Neuronal stem cell (in vitro differentiated cells): Measurements from ENCODE around the gene PFKL.

Experiments
- DNase-seq: peaks from one replicate; pipeline ENCODE4 v3.0.0-alpha.2; 2013; ENCODE audit warnings: low spot score
- H2AFZ ChIP-seq: one replicate; pipeline ENCODE4 v1.6.1; 2013; ENCODE audit warnings: mild to moderate bottlenecking, low read length, inconsistent platforms
- H2AK5ac ChIP-seq: 2 replicates; pipeline ENCODE4 v1.6.1; 2013; ENCODE audit warnings: low read depth, mild to moderate bottlenecking, inconsistent platforms, low read length, moderate library complexity, mixed read lengths
- H2BK120ac ChIP-seq: 2 replicates; pipeline ENCODE4 v1.6.1; 2013; ENCODE audit warnings: low read depth, mild to moderate bottlenecking, inconsistent platforms, low read length, moderate library complexity, mixed read lengths
- H2BK12ac ChIP-seq: one replicate; pipeline ENCODE4 v1.6.1; 2013; ENCODE audit warnings: low read length, inconsistent platforms
- H2BK15ac ChIP-seq: 2 replicates; pipeline ENCODE4 v1.6.1; 2013; ENCODE audit warnings: mild to moderate bottlenecking, low read length, inconsistent platforms, mixed read lengths
- H2BK5ac ChIP-seq: one replicate; pipeline ENCODE4 v1.6.1; 2013; ENCODE audit warnings: inconsistent platforms, mild to moderate bottlenecking, low read length, moderate library complexity
- H3K14ac ChIP-seq: one replicate; pipeline ENCODE4 v1.6.1; 2013; ENCODE audit warnings: low read length, inconsistent platforms
- H3K18ac ChIP-seq: 2 replicates; pipeline ENCODE4 v1.6.1; 2013; ENCODE audit warnings: low read length, inconsistent platforms
- H3K23ac ChIP-seq: 2 replicates; pipeline ENCODE4 v1.6.1; 2013; ENCODE audit warnings: low read depth, mild to moderate bottlenecking, mixed read lengths, low read length, inconsistent platforms; ENCODE audit not compliant: poor library complexity
- H3K27ac ChIP-seq: replicated peaks from 3 replicates; pipeline ENCODE4 v1.5.1; 2013; ENCODE audit warnings: low read length, inconsistent platforms
- H3K27me3 ChIP-seq, 3 experiments: 2 replicates each; pipeline ENCODE4 v1.6.1; 2013; ENCODE audit warnings: low read length in 3 of 3, mild to moderate bottlenecking in 2 of 3, inconsistent platforms in 1 of 3, low read depth in 1 of 3, mixed read lengths in 1 of 3, moderate library complexity in 1 of 3; ENCODE audit not compliant: control insufficient read depth in 3 of 3, insufficient read depth in 3 of 3
- H3K36me3 ChIP-seq, 2 donors: replicated peaks in 1 of 2; 2 replicates each; pipeline ENCODE4 v1.6.1; 2013; ENCODE audit warnings: low read length in 2 of 2; ENCODE audit not compliant: control insufficient read depth in 2 of 2, insufficient read depth in 2 of 2
- H3K4ac ChIP-seq: 2 replicates; pipeline ENCODE4 v1.6.1; 2013; ENCODE audit warnings: inconsistent platforms, mild to moderate bottlenecking, low read length, moderate library complexity
- H3K4me1 ChIP-seq, 2 donors: 1 replicate in 1 of 2; 2 replicates in 1 of 2; pipeline ENCODE4 v1.6.1; 2013; ENCODE audit warnings: low read length in 2 of 2, low read depth in 1 of 2; ENCODE audit not compliant: control insufficient read depth in 2 of 2, insufficient read depth in 1 of 2
- H3K4me2 ChIP-seq: one replicate; pipeline ENCODE4 v1.6.1; 2013; ENCODE audit warnings: mild to moderate bottlenecking, low read length, inconsistent platforms; ENCODE audit not compliant: insufficient read depth, poor library complexity, severe bottlenecking
- H3K4me3 ChIP-seq, 2 donors: 2 replicates each; pipeline ENCODE4 v1.5.1; 2013; ENCODE audit warnings: low read length in 2 of 2, mild to moderate bottlenecking in 2 of 2, inconsistent platforms in 1 of 2, moderate library complexity in 1 of 2
- H3K79me1 ChIP-seq: one replicate; pipeline ENCODE4 v1.6.1; 2013; ENCODE audit warnings: low read depth, mild to moderate bottlenecking, inconsistent platforms, low read length, moderate library complexity
- H3K9ac ChIP-seq: one replicate; pipeline ENCODE4 v1.6.1; 2013; ENCODE audit warnings: mild to moderate bottlenecking, low read depth, low read length, inconsistent platforms; ENCODE audit not compliant: poor library complexity
- H3K9me3 ChIP-seq, 2 donors: replicated peaks in 1 of 2; 2 replicates each; pipeline versions ENCODE3 to v1.6.1; 2013; ENCODE audit warnings: low read length in 2 of 2, mild to moderate bottlenecking in 2 of 2, inconsistent platforms in 1 of 2, low read depth in 1 of 2, mixed read lengths in 1 of 2, moderate library complexity in 1 of 2; ENCODE audit not compliant: control insufficient read depth in 2 of 2, insufficient read depth in 1 of 2
- H4K8ac ChIP-seq: one replicate; pipeline ENCODE4 v1.6.1; 2013; ENCODE audit warnings: low read depth, mild to moderate bottlenecking, inconsistent platforms, low read length, moderate library complexity
- H4K91ac ChIP-seq: one replicate; pipeline ENCODE4 v1.6.1; 2013; ENCODE audit warnings: low read length, low read depth, mild to moderate bottlenecking, inconsistent platforms; ENCODE audit not compliant: poor library complexity
- WGBS, 2 donors: extraction: QIAGEN DNeasy Blood & Tissue Kit; methylation state at CpG; one replicate each; pipeline ENCODE4 v1.1.7; 2013; ENCODE audit warnings: missing lambda C conversion rate in 2 of 2, mixed read lengths in 1 of 2; ENCODE audit not compliant: insufficient read length in 2 of 2, insufficient replicate concordance in 1 of 2; ENCODE audit errors: extremely low coverage in 2 of 2; 5-methylcytosine and 5-hydroxymethylcytosine counted together

Gene PFKL

GRCh38 chr21:44370786-44371410, 71.0 kb downstream of the PFKL start:
- no peak overlapping the region for H3K4ac ChIP-seq
- H3K27ac ChIP-seq: no peak overlapping the region
- H3K36me3 ChIP-seq: no peaks in the 10 kb centered on the region
- no CpG with 5 or more reads among the region's 37 CpGs for WGBS, 2 donors
- no peak overlapping the region for H2BK5ac ChIP-seq
- DNase-seq: no peak
- peaks cover 0 to 5% of the 10 kb centered on the region in 2 donors for H3K9me3 ChIP-seq
- no peak overlapping the region for H3K4me2 ChIP-seq
- H2BK15ac ChIP-seq: no peak overlapping the region
- peaks cover 0 to 5% of the 10 kb centered on the region in 2 donors for H3K4me1 ChIP-seq
- no peak overlapping the region for H4K8ac ChIP-seq
- H2BK12ac ChIP-seq: no peak overlapping the region
- H2BK120ac ChIP-seq: no peak overlapping the region
- no peak overlapping the region for H3K4me3 ChIP-seq
- no peak overlapping the region for H3K14ac ChIP-seq
- peak overlapping the region; percentile 6 for H2AK5ac ChIP-seq
- no peak overlapping the region for H3K9ac ChIP-seq
- H3K79me1 ChIP-seq: no peaks in the 10 kb centered on the region
- H3K18ac ChIP-seq: peak overlapping the region; percentile 74
- no peak overlapping the region for H3K23ac ChIP-seq
- H3K27me3 ChIP-seq: peaks cover 0 to 31% (median 18%) of the 10 kb centered on the region in 3 experiments
- H2AFZ ChIP-seq: no peak overlapping the region
- H4K91ac ChIP-seq: no peak overlapping the region

- no peak overlapping the region for H3K9ac ChIP-seq
- no peak overlapping the region for H3K4me3 ChIP-seq
- no peak overlapping the region for H2BK15ac ChIP-seq
- no peak overlapping the region for H3K14ac ChIP-seq
- H3K9me3 ChIP-seq: peaks cover 0 to 5% of the 10 kb centered on the region in 2 donors
- peaks cover 0 to 5% of the 10 kb centered on the region in 2 donors for H3K4me1 ChIP-seq
- no peaks in the 10 kb centered on the region for H3K36me3 ChIP-seq
- H3K4me2 ChIP-seq: no peak overlapping the region
- no peak overlapping the region for H2BK120ac ChIP-seq
- no peak overlapping the region for H2AFZ ChIP-seq
- H2BK12ac ChIP-seq: no peak overlapping the region
- peaks cover 0 to 31% (median 18%) of the 10 kb centered on the region in 3 experiments for H3K27me3 ChIP-seq
- H2AK5ac ChIP-seq: no peak overlapping the region
- H3K79me1 ChIP-seq: no peaks in the 10 kb centered on the region
- H4K8ac ChIP-seq: no peak overlapping the region
- H3K4ac ChIP-seq: no peak overlapping the region
- WGBS, 2 donors: no CpG with 5 or more reads among the region's 6 CpGs
- DNase-seq: no peak
- H3K23ac ChIP-seq: no peak overlapping the region
- H2BK5ac ChIP-seq: no peak overlapping the region
- no peak overlapping the region for H4K91ac ChIP-seq
- H3K27ac ChIP-seq: no peak overlapping the region
- no peak overlapping the region for H3K18ac ChIP-seq
These were observed 71.7 kb downstream of the PFKL start for GRCh38 chr21:44371596-44371995.

GRCh38 chr21:44372616-44373015, 72.8 kb downstream of the PFKL start:
- Histone ChIP-seq H3K18ac (no peak overlapping the region), H3K23ac (no peak overlapping the region), H2BK12ac (no peak overlapping the region), H3K79me1 (no peaks in the 10 kb centered on the region), H3K9me3 (peaks cover 0 to 5% of the 10 kb centered on the region in 2 donors), H2AFZ (no peak overlapping the region), H2BK15ac (no peak overlapping the region), H3K27ac (no peak overlapping the region), H4K91ac (no peak overlapping the region), H2BK120ac (no peak overlapping the region), H3K4me1 (peaks cover 0 to 12% of the 10 kb centered on the region in 2 donors), H2BK5ac (no peak overlapping the region), H3K36me3 (no peaks in the 10 kb centered on the region), H3K27me3 (peaks cover 0 to 26% (median 18%) of the 10 kb centered on the region in 3 experiments), H3K4me3 (no peak overlapping the region), H2AK5ac (no peak overlapping the region), H3K9ac (no peak overlapping the region), H3K4me2 (no peak overlapping the region), H4K8ac (no peak overlapping the region), H3K4ac (no peak overlapping the region), H3K14ac (no peak overlapping the region)
- DNase-seq: no peak
- no CpG with 5 or more reads among the region's 8 CpGs for WGBS, 2 donors

- Histone ChIP-seq H3K79me1 (no peaks in the 10 kb centered on the region), H3K4me2 (no peak overlapping the region), H3K18ac (no peak overlapping the region), H3K14ac (no peak overlapping the region), H3K9me3 (peaks cover 0 to 5% of the 10 kb centered on the region in 2 donors), H2AK5ac (no peak overlapping the region), H3K27ac (no peak overlapping the region), H3K4ac (no peak overlapping the region), H4K8ac (no peak overlapping the region), H3K36me3 (no peaks in the 10 kb centered on the region), H2BK120ac (no peak overlapping the region), H3K4me3 (no peak overlapping the region), H3K23ac (peak overlapping the region; percentile 81), H2AFZ (no peak overlapping the region), H4K91ac (no peak overlapping the region), H2BK12ac (no peak overlapping the region), H3K4me1 (peaks cover 0 to 13% of the 10 kb centered on the region in 2 donors), H2BK5ac (no peak overlapping the region), H3K9ac (no peak overlapping the region), H3K27me3 (peaks cover 0 to 22% (median 10%) of the 10 kb centered on the region in 3 experiments), H2BK15ac (no peak overlapping the region)
- DNase-seq: no peak
- no CpG with 5 or more reads among the region's 24 CpGs for WGBS, 2 donors
These were observed 74.9 kb downstream of the PFKL start for GRCh38 chr21:44374601-44375280.
